Vagina (tissue), 2 donors: ENCODE results near the gene TFG. TPM values are rescaled to one million over a fixed set of nuclear protein-coding genes. Genes with fewer than 3 reads are reported as not detected.

Source experiments
- DNase-seq, 2 donors: peaks; one replicate each; pipeline ENCODE4 v3.0.0-alpha.2; 2017; ENCODE audit errors: extremely low spot score in 2 of 2
- H3K27ac ChIP-seq: fragments of 200-600 bp; sonication (generic); one replicate; pipeline ENCODE4 v1.5.1; 2019
- H3K27me3 ChIP-seq: fragments of 200-600 bp; sonication (generic); one replicate; pipeline ENCODE4 v1.5.1; 2019
- H3K36me3 ChIP-seq, 2 donors: fragments of 200-600 bp; sonication (generic); one replicate each; pipeline ENCODE4 v1.5.1; 2017 to 2019
- H3K4me1 ChIP-seq: fragments of 200-600 bp; sonication (generic); one replicate; pipeline ENCODE4 v1.5.1; 2019
- H3K4me3 ChIP-seq, 2 donors: fragments of 200-600 bp; sonication (generic); 1 replicate in 1 of 2; 2 replicates in 1 of 2; pipeline ENCODE4 v1.5.1; 2016 to 2019
- H3K9me3 ChIP-seq: fragments of 200-600 bp; sonication (generic); one replicate; pipeline ENCODE4 v1.5.1; 2019
- CTCF ChIP-seq, 3 experiments: fragments of 450-650 bp in 2 of 3; fragments of 200-600 bp in 1 of 3; sonication (generic) in 1 of 3; IDR thresholded peaks; one replicate each; pipeline ENCODE4 v1.5.1; 2017 to 2019; ENCODE audit warnings: antibody characterized with exemption in 3 of 3, mild to moderate bottlenecking in 2 of 3, moderate library complexity in 2 of 3
- POLR2A ChIP-seq, 2 donors: fragments of 450-650 bp; IDR thresholded peaks; one replicate each; pipeline ENCODE4 v1.6.1; 2017; ENCODE audit warnings: antibody characterized with exemption in 2 of 2, mild to moderate bottlenecking in 2 of 2, moderate library complexity in 2 of 2
- POLR2AphosphoS5 ChIP-seq, 2 donors: sonication (generic); formaldehyde crosslinking; IDR thresholded peaks; one replicate each; pipeline ENCODE4 v1.9.0; 2017; ENCODE audit warnings: antibody characterized with exemption in 2 of 2, mild to moderate bottlenecking in 2 of 2, low read depth in 1 of 2; ENCODE audit not compliant: insufficient read depth in 1 of 2
- intact Hi-C: fragments of 100-400 bp; cut with DNase I; formaldehyde crosslinking; loops from one replicate; pipeline ENCODE4 v1.15.1; 2023
- total RNA-seq: library from RNA; depleted of rRNA; stranded (reverse); fragments of >200 nt; gene quantifications from one replicate; pipeline ENCODE4 v1.2.3, GENCODE V29; 2016

Gene TFG
- total RNA-seq, 1 donor from 2014 or later: 64.3 TPM

- no peak overlapping the region for H3K4me3 ChIP-seq
- H3K4me1 ChIP-seq: no peaks in the 10 kb centered on the region
- no peaks in the 10 kb centered on the region for H3K36me3 ChIP-seq
- H3K27me3 ChIP-seq: no peaks in the 10 kb centered on the region
- H3K27ac ChIP-seq: no peak overlapping the region
- DNase-seq: no peak
- TF ChIP-seq CTCF (IDR thresholded peaks at IDR 0.05) (no peak), POLR2AphosphoS5 (IDR thresholded peaks at IDR 0.05; ENCODE audit: insufficient read depth in 1 of 2, low read depth in 1 of 2) (no peak), POLR2A (IDR thresholded peaks at IDR 0.05) (no peak)
- intact Hi-C loops: no loop called here
- H3K9me3 ChIP-seq: no peaks in the 10 kb centered on the region
Measured at GRCh38 chr3:100681496-100681895, 27.8 kb upstream of the TFG start.

GRCh38 chr3:100682056-100682853 lies 27.0 kb upstream of the TFG start:
- H3K36me3 ChIP-seq: no peaks in the 10 kb centered on the region
- no peaks in the 10 kb centered on the region for H3K4me1 ChIP-seq
- no peak overlapping the region for H3K27ac ChIP-seq
- no peaks in the 10 kb centered on the region for H3K9me3 ChIP-seq
- TF ChIP-seq POLR2A (IDR thresholded peaks at IDR 0.05) (no peak), CTCF (IDR thresholded peaks at IDR 0.05) (no peak), POLR2AphosphoS5 (IDR thresholded peaks at IDR 0.05; ENCODE audit: insufficient read depth in 1 of 2, low read depth in 1 of 2) (no peak)
- intact Hi-C loops: no loop called here
- no peak for DNase-seq
- H3K4me3 ChIP-seq: no peak overlapping the region
- no peaks in the 10 kb centered on the region for H3K27me3 ChIP-seq

- Histone ChIP-seq H3K27me3 (no peaks in the 10 kb centered on the region), H3K4me1 (no peaks in the 10 kb centered on the region), H3K36me3 (no peaks in the 10 kb centered on the region), H3K4me3 (no peak overlapping the region), H3K9me3 (no peaks in the 10 kb centered on the region), H3K27ac (no peak overlapping the region)
- intact Hi-C loops: no loop called here
- DNase-seq: no peak
- TF ChIP-seq POLR2AphosphoS5 (IDR thresholded peaks at IDR 0.05; ENCODE audit: insufficient read depth in 1 of 2, low read depth in 1 of 2) (no peak), CTCF (IDR thresholded peaks at IDR 0.05) (no peak), POLR2A (IDR thresholded peaks at IDR 0.05) (no peak)
Measured at GRCh38 chr3:100682854-100683760, 26.2 kb upstream of the TFG start.

GRCh38 chr3:100693225-100693624 lies 16.1 kb upstream of the TFG start:
- intact Hi-C loops: no loop called here
- Histone ChIP-seq H3K4me1 (no peaks in the 10 kb centered on the region), H3K27me3 (no peaks in the 10 kb centered on the region), H3K4me3 (no peak overlapping the region), H3K36me3 (no peaks in the 10 kb centered on the region), H3K27ac (no peak overlapping the region), H3K9me3 (no peaks in the 10 kb centered on the region)
- no peak for DNase-seq
- TF ChIP-seq POLR2AphosphoS5 (IDR thresholded peaks at IDR 0.05; ENCODE audit: insufficient read depth in 1 of 2, low read depth in 1 of 2) (no peak), CTCF (IDR thresholded peaks at IDR 0.05) (no peak), POLR2A (IDR thresholded peaks at IDR 0.05) (no peak)
